HepG2 (cell line): ENCODE data around the gene KRI1. TPM values are rescaled to one million over a fixed set of nuclear protein-coding genes. Genes with fewer than 3 reads are reported as not detected.
A peak's percentile ranks its signal among the peaks of the same experiment; 100 is the strongest.

Experiments used
- CEBPB ChIP-seq: IDR thresholded peaks from 2 replicates; pipeline ENCODE4 v1.6.1; 2011; ENCODE audit warnings: low read depth, low read length, improper control_type of control experiment, borderline replicate concordance
- FLYWCH1 ChIP-seq: sonication (generic); formaldehyde crosslinking; IDR thresholded peaks from 2 replicates; pipeline ENCODE4 v1.8.1; 2023; ENCODE audit warnings: mild to moderate bottlenecking, missing genetic modification reagents
- FOXA3 ChIP-seq: IDR thresholded peaks from 2 replicates; pipeline ENCODE4 v1.6.1; 2016; ENCODE audit warnings: missing genetic modification reagents, missing compliant biosample characterization
- HDAC2 ChIP-seq: sonication (generic); formaldehyde crosslinking; IDR thresholded peaks from 2 replicates; pipeline ENCODE4 v1.4.0; 2020; ENCODE audit warnings: missing genetic modification reagents
- HNRNPL ChIP-seq: fragments of 200-400 bp; formaldehyde crosslinking; IDR thresholded peaks from 2 replicates; pipeline ENCODE4 v1.6.1; 2017; ENCODE audit warnings: mild to moderate bottlenecking, low read depth, low read length
- MAF1 ChIP-seq: sonication (generic); formaldehyde crosslinking; IDR thresholded peaks from 2 replicates; pipeline ENCODE4 v1.5.0; 2020; ENCODE audit warnings: missing genetic modification reagents, borderline replicate concordance
- MATR3 ChIP-seq: sonication (generic); formaldehyde crosslinking; IDR thresholded peaks from 2 replicates; pipeline ENCODE4 v1.4.0; 2020; ENCODE audit warnings: missing genetic modification reagents
- MEF2D ChIP-seq: sonication (generic); formaldehyde crosslinking; IDR thresholded peaks from 2 replicates; pipeline ENCODE4 v1.5.1; 2020; ENCODE audit warnings: mild to moderate bottlenecking, missing genetic modification reagents
- POGZ ChIP-seq: sonication (generic); formaldehyde crosslinking; IDR thresholded peaks from 2 replicates; pipeline ENCODE4 v1.4.0; 2020; ENCODE audit warnings: mild to moderate bottlenecking, missing genetic modification reagents
- RARG ChIP-seq: sonication (generic); formaldehyde crosslinking; IDR thresholded peaks from 2 replicates; pipeline ENCODE4 v1.4.0; 2020; ENCODE audit warnings: low read depth, mild to moderate bottlenecking, missing genetic modification reagents
- RBM22 ChIP-seq: fragments of 200-400 bp; formaldehyde crosslinking; optimal IDR thresholded peaks from 2 replicates; pipeline ENCODE3; 2017; ENCODE audit warnings: mild to moderate bottlenecking, low read length, moderate library complexity
- RORA ChIP-seq: sonication (generic); formaldehyde crosslinking; IDR thresholded peaks from 2 replicates; pipeline ENCODE4 v1.5.0; 2020; ENCODE audit warnings: mild to moderate bottlenecking, missing genetic modification reagents, moderate library complexity
- U2AF2 ChIP-seq: fragments of 200-400 bp; formaldehyde crosslinking; IDR thresholded peaks from 2 replicates; pipeline ENCODE4 v1.6.1; 2017; ENCODE audit warnings: low read depth, mild to moderate bottlenecking, low read length
- ZNF343 ChIP-seq: sonication (generic); formaldehyde crosslinking; IDR thresholded peaks from 2 replicates; pipeline ENCODE4 v1.4.0; 2020; ENCODE audit warnings: mild to moderate bottlenecking, missing genetic modification reagents
- ZSCAN22 ChIP-seq: sonication (generic); formaldehyde crosslinking; IDR thresholded peaks from 2 replicates; pipeline ENCODE4 v1.4.0; 2020; ENCODE audit warnings: mild to moderate bottlenecking, missing genetic modification reagents
- polyA plus RNA-seq, 8 experiments: library from polyadenylated mRNA; depleted of rRNA in 3 of 8; stranded (reverse) in 7 of 8; unstranded in 1 of 8; fragments of >200 nt; fragmentation: Illumina TruSeq in 4 of 8; extraction: Trizol in 4 of 8; gene quantifications; 2 replicates each; pipeline versions ENCODE4 v1.2.1 to v1.2.3, GENCODE V29; 2011 to 2016; ENCODE audit warnings: low read depth in 4 of 8, missing spikeins in 1 of 8, mixed read lengths in 1 of 8; ENCODE audit not compliant: insufficient read depth in 1 of 8
- total RNA-seq, 5 experiments: library from RNA; depleted of rRNA; stranded (reverse); fragments of >200 nt; fragmentation: Illumina TruSeq; extraction: Trizol; gene quantifications; 2 replicates each; pipeline ENCODE4 v1.2.3, GENCODE V29; 2016; ENCODE audit warnings: low read depth in 1 of 5
- TF ChIP-seq, protein P1 (sequence below): IDR thresholded peaks from 2 replicates; pipeline ENCODE4 v1.6.1; 2016; ENCODE audit warnings: low read depth
- TF ChIP-seq, protein P2 (sequence below): sonication (generic); formaldehyde crosslinking; IDR thresholded peaks from 2 replicates; pipeline ENCODE4 v1.9.0; 2021; ENCODE audit warnings: missing genetic modification reagents, mild to moderate bottlenecking, borderline replicate concordance
- TF ChIP-seq, protein P3 (sequence below): sonication (generic); formaldehyde crosslinking; IDR thresholded peaks from 2 replicates; pipeline ENCODE4 v1.4.0; 2020; ENCODE audit warnings: mild to moderate bottlenecking, low read depth, missing genetic modification reagents
- TF ChIP-seq, protein P4 (sequence below): sonication (generic); formaldehyde crosslinking; IDR thresholded peaks from 2 replicates; pipeline ENCODE4 v1.5.1; 2020; ENCODE audit warnings: mild to moderate bottlenecking, missing genetic modification reagents, borderline replicate concordance

Gene KRI1
- total and polyA plus RNA-seq, 2 of the 13 experiments (the other 11 are each of a cell fraction or from before 2014, with no cell fraction given) = 9.1 to 11.7 TPM

DNA sequence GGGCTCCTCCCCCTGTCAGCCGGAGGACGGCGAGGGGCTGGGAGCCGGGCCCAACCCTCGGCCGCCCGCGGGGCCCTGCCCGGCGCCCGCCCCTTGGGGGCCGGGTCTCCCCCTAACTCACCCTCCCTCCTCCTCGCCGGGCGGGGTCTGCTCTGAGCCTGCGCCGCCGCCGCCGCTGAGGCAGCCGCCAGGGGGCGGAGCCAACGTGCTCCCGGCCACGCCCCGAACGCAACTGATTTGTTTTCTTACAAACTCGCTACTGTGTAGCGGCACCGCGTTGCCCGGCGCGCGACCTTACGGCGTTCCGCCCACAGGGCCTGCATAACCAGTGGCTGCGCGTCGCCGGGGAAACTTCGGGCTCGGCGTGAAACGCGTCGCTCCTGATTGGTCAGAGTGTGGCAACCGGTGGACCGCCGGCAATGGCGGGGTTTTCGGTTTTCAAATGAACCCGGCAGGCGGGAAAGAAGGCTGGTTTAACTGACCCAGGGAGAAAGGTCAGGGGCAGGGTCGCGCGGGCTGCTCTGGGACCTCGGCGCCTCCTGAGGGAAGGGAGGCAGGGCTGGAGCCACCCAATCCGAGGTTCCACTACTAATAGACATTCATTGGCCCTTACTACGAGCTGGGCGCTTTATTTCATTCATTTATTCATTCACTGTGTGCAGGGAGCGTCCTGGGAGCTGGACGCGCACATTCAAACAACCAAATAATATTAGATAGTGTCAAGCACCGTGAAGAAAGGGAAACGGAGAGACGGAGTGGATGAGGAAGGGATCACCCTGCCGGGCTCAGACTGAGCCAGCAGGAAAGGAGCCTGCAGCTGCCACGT, 3.2 kb upstream of the KRI1 start, which contains the start of gene CDKN2D (continued):
- TF ChIP-seq MEF2D (peak; percentile 54; the same call in 1 of the 2 replicates), ZNF343 (no peak), RBM22 (no peak), HDAC2 (peak; percentile 76), FOXA3 (CRISPR knock-in tag) (peak; percentile 34; the same call in 1 of the 2 replicates), POGZ (CRISPR knock-in tag) (peak; percentile 66; the same call in 1 of the 2 replicates), U2AF2 (no peak), RORA (CRISPR knock-in tag) (no peak), HNRNPL (peak; percentile 69; the same call in 1 of the 2 replicates), RARG (no peak), MATR3 (CRISPR knock-in tag) (no peak), CEBPB (peak; percentile 60; the same call in 1 of the 2 replicates), MAF1 (no peak), FLYWCH1 (CRISPR knock-in tag) (no peak), ZSCAN22 (CRISPR knock-in tag) (no peak)
- TF ChIP-seq, protein P1, sequence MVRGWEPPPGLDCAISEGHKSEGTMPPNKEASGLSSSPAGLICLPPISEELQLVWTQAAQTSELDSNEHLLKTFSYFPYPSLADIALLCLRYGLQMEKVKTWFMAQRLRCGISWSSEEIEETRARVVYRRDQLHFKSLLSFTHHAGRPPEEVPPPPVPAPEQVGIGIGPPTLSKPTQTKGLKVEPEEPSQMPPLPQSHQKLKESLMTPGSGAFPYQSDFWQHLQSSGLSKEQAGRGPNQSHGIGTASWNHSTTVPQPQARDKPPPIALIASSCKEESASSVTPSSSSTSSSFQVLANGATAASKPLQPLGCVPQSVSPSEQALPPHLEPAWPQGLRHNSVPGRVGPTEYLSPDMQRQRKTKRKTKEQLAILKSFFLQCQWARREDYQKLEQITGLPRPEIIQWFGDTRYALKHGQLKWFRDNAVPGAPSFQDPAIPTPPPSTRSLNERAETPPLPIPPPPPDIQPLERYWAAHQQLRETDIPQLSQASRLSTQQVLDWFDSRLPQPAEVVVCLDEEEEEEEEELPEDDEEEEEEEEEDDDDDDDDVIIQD = peak; percentile 47; the same call in 1 of the 2 replicates
- TF ChIP-seq, protein P2, sequence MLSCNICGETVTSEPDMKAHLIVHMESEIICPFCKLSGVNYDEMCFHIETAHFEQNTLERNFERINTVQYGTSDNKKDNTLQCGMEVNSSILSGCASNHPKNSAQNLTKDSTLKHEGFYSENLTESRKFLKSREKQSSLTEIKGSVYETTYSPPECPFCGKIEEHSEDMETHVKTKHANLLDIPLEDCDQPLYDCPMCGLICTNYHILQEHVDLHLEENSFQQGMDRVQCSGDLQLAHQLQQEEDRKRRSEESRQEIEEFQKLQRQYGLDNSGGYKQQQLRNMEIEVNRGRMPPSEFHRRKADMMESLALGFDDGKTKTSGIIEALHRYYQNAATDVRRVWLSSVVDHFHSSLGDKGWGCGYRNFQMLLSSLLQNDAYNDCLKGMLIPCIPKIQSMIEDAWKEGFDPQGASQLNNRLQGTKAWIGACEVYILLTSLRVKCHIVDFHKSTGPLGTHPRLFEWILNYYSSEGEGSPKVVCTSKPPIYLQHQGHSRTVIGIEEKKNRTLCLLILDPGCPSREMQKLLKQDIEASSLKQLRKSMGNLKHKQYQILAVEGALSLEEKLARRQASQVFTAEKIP (CRISPR knock-in tag) = no peak
- TF ChIP-seq, protein P3, sequence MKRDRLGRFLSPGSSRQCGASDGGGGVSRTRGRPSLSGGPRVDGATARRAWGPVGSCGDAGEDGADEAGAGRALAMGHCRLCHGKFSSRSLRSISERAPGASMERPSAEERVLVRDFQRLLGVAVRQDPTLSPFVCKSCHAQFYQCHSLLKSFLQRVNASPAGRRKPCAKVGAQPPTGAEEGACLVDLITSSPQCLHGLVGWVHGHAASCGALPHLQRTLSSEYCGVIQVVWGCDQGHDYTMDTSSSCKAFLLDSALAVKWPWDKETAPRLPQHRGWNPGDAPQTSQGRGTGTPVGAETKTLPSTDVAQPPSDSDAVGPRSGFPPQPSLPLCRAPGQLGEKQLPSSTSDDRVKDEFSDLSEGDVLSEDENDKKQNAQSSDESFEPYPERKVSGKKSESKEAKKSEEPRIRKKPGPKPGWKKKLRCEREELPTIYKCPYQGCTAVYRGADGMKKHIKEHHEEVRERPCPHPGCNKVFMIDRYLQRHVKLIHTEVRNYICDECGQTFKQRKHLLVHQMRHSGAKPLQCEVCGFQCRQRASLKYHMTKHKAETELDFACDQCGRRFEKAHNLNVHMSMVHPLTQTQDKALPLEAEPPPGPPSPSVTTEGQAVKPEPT (CRISPR knock-in tag) = 0 out of 2 replicates have a peak, but pooled peaks have one; percentile 1
- TF ChIP-seq, protein P4, sequence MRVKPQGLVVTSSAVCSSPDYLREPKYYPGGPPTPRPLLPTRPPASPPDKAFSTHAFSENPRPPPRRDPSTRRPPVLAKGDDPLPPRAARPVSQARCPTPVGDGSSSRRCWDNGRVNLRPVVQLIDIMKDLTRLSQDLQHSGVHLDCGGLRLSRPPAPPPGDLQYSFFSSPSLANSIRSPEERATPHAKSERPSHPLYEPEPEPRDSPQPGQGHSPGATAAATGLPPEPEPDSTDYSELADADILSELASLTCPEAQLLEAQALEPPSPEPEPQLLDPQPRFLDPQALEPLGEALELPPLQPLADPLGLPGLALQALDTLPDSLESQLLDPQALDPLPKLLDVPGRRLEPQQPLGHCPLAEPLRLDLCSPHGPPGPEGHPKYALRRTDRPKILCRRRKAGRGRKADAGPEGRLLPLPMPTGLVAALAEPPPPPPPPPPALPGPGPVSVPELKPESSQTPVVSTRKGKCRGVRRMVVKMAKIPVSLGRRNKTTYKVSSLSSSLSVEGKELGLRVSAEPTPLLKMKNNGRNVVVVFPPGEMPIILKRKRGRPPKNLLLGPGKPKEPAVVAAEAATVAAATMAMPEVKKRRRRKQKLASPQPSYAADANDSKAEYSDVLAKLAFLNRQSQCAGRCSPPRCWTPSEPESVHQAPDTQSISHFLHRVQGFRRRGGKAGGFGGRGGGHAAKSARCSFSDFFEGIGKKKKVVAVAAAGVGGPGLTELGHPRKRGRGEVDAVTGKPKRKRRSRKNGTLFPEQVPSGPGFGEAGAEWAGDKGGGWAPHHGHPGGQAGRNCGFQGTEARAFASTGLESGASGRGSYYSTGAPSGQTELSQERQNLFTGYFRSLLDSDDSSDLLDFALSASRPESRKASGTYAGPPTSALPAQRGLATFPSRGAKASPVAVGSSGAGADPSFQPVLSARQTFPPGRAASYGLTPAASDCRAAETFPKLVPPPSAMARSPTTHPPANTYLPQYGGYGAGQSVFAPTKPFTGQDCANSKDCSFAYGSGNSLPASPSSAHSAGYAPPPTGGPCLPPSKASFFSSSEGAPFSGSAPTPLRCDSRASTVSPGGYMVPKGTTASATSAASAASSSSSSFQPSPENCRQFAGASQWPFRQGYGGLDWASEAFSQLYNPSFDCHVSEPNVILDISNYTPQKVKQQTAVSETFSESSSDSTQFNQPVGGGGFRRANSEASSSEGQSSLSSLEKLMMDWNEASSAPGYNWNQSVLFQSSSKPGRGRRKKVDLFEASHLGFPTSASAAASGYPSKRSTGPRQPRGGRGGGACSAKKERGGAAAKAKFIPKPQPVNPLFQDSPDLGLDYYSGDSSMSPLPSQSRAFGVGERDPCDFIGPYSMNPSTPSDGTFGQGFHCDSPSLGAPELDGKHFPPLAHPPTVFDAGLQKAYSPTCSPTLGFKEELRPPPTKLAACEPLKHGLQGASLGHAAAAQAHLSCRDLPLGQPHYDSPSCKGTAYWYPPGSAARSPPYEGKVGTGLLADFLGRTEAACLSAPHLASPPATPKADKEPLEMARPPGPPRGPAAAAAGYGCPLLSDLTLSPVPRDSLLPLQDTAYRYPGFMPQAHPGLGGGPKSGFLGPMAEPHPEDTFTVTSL = no peak
